H1 (cell line): ENCODE measurements around the gene NELL1. TPM values are rescaled to one million over a fixed set of nuclear protein-coding genes. Genes with fewer than 3 reads are reported as not detected.

Experiments
- CTCF ChIA-PET: fragments of 300-600 bp; sonication (Branson Sonifier 250); formaldehyde crosslinking; loops from one replicate; lab custom pipeline; 2021; ENCODE audit not compliant: partially characterized antibody; lab: Charles Lee
- POLR2A ChIA-PET: fragments of 300-600 bp; sonication (Branson Sonifier 250); formaldehyde crosslinking; loops from one replicate; lab custom pipeline; 2021; ENCODE audit warnings: inconsistent platforms; ENCODE audit not compliant: partially characterized antibody; lab: Charles Lee
- DNase-seq, 2 experiments: peaks; one replicate each; pipeline versions ENCODE4 v3.0.0 to v3.0.0-alpha.2; 2010 to 2022; ENCODE audit warnings: low spot score in 2 of 2, low read depth in 1 of 2, mixed read lengths in 1 of 2
- FAIRE-seq: peaks from 2 replicates; lab custom pipeline; 2011; peaks lifted over from hg19 to GRCh38; lab: Jason Lieb, UNC
- H2AFZ ChIP-seq: 2 replicates; pipeline ENCODE4 v1.8.1; 2012; ENCODE audit warnings: low read length, inconsistent platforms
- H2AK5ac ChIP-seq: 2 replicates; pipeline ENCODE4 v1.6.1; 2013; ENCODE audit warnings: low read depth, low read length
- H2BK120ac ChIP-seq: replicated peaks from 2 replicates; pipeline ENCODE3; 2013; ENCODE audit warnings: low read depth, low read length, inconsistent platforms
- H2BK12ac ChIP-seq: 2 replicates; pipeline ENCODE4 v1.6.1; 2013; ENCODE audit warnings: low read depth, low read length
- H2BK15ac ChIP-seq: 2 replicates; pipeline ENCODE4 v1.6.1; 2013; ENCODE audit warnings: low read length
- H2BK20ac ChIP-seq: 2 replicates; pipeline ENCODE4 v1.6.1; 2013; ENCODE audit warnings: low read length
- H2BK5ac ChIP-seq: 2 replicates; pipeline ENCODE4 v1.6.1; 2013; ENCODE audit warnings: low read depth, low read length
- H3K14ac ChIP-seq: 2 replicates; pipeline ENCODE4 v1.6.1; 2013; ENCODE audit warnings: inconsistent platforms; ENCODE audit not compliant: insufficient read length
- H3K18ac ChIP-seq: 2 replicates; pipeline ENCODE4 v1.6.1; 2013; ENCODE audit warnings: low read length; ENCODE audit errors: extremely low read depth
- H3K23ac ChIP-seq: 2 replicates; pipeline ENCODE4 v1.6.1; 2013; ENCODE audit warnings: inconsistent platforms; ENCODE audit not compliant: insufficient read length
- H3K23me2 ChIP-seq: 2 replicates; pipeline ENCODE4 v1.6.1; 2013; ENCODE audit warnings: low read depth, low read length
- H3K27ac ChIP-seq: 2 replicates; pipeline ENCODE4 v1.6.1; 2011; ENCODE audit warnings: low read depth, low read length, inconsistent platforms
- H3K27me3 ChIP-seq, 4 experiments: replicated peaks in 1 of 4; 1 replicate in 1 of 4; 2 replicates in 3 of 4; pipeline versions ENCODE4 v1.6.1 to v1.8.1; 2011 to 2013; ENCODE audit warnings: low read length in 3 of 4, mild to moderate bottlenecking in 3 of 4, inconsistent platforms in 2 of 4, mixed read lengths in 2 of 4, moderate library complexity in 1 of 4; ENCODE audit not compliant: control insufficient read depth in 3 of 4, insufficient read depth in 3 of 4; ENCODE audit errors: extremely low read depth in 1 of 4
- H3K36me3 ChIP-seq, 4 experiments: 2 replicates each; pipeline versions ENCODE4 v1.6.1 to v1.8.1; 2011 to 2013; ENCODE audit warnings: mild to moderate bottlenecking in 4 of 4, low read length in 3 of 4, moderate library complexity in 2 of 4, control low read depth in 1 of 4, inconsistent platforms in 1 of 4; ENCODE audit not compliant: insufficient read depth in 4 of 4, control insufficient read depth in 2 of 4
- H3K4ac ChIP-seq: replicated peaks from 2 replicates; pipeline ENCODE3; 2013; ENCODE audit warnings: low read length, low read depth, mixed read lengths, inconsistent platforms; ENCODE audit not compliant: insufficient read length
- H3K4me1 ChIP-seq, 4 experiments: replicated peaks in 1 of 4; 1 replicate in 1 of 4; 2 replicates in 3 of 4; pipeline versions ENCODE4 v1.6.1 to v1.8.1; 2011 to 2013; ENCODE audit warnings: low read length in 3 of 4, inconsistent platforms in 2 of 4, mixed read lengths in 1 of 4; ENCODE audit not compliant: insufficient read depth in 4 of 4, control insufficient read depth in 3 of 4
- H3K4me2 ChIP-seq, 2 experiments: 2 replicates each; pipeline versions ENCODE4 v1.6.1 to v1.8.1; 2011 to 2013; ENCODE audit warnings: low read depth in 2 of 2, low read length in 2 of 2, control low read depth in 1 of 2, inconsistent platforms in 1 of 2, mild to moderate bottlenecking in 1 of 2; ENCODE audit not compliant: insufficient read depth in 1 of 2
- H3K4me3 ChIP-seq, 4 experiments: fragments of 200-600, 300-600 bp in 1 of 4; sonication (generic), shearing (Covaris generic), sonication (Bioruptor Twin) in 1 of 4; 2 replicates each; pipeline versions ENCODE4 v1.5.1 to v1.8.1; 2011 to 2016; ENCODE audit warnings: low read length in 4 of 4, low read depth in 3 of 4, control low read depth in 2 of 4, inconsistent platforms in 2 of 4, mild to moderate bottlenecking in 2 of 4, mixed read lengths in 1 of 4, moderate library complexity in 1 of 4; ENCODE audit not compliant: insufficient read depth in 2 of 4; ENCODE audit errors: extremely low read depth in 1 of 4
- H3K56ac ChIP-seq: replicated peaks from 2 replicates; pipeline ENCODE3; 2013; ENCODE audit warnings: low read depth, mild to moderate bottlenecking, mixed read lengths, low read length, inconsistent platforms; ENCODE audit not compliant: insufficient read length
- H3K79me1 ChIP-seq: 2 replicates; pipeline ENCODE4 v1.6.1; 2013; ENCODE audit warnings: low read depth, low read length, control low read depth
- H3K79me2 ChIP-seq, 2 experiments: 2 replicates each; pipeline versions ENCODE4 v1.6.1 to v1.8.1; 2012 to 2013; ENCODE audit warnings: low read length in 2 of 2, mild to moderate bottlenecking in 2 of 2, inconsistent platforms in 1 of 2; ENCODE audit not compliant: insufficient read depth in 2 of 2, control insufficient read depth in 1 of 2
- H3K9ac ChIP-seq, 4 experiments: replicated peaks in 1 of 4; 1 replicate in 1 of 4; 2 replicates in 3 of 4; pipeline versions ENCODE4 v1.6.1 to v1.8.1; 2011 to 2013; ENCODE audit warnings: low read depth in 3 of 4, low read length in 3 of 4, control low read depth in 2 of 4, mild to moderate bottlenecking in 2 of 4, moderate library complexity in 2 of 4, inconsistent platforms in 1 of 4; ENCODE audit errors: extremely low read depth in 1 of 4
- H3K9me3 ChIP-seq, 2 experiments: 2 replicates each; pipeline versions ENCODE4 v1.6.1 to v1.8.1; 2012 to 2013; ENCODE audit warnings: mild to moderate bottlenecking in 2 of 2, moderate library complexity in 2 of 2, control low read depth in 1 of 2, inconsistent platforms in 1 of 2, low read depth in 1 of 2, low read length in 1 of 2, mixed read lengths in 1 of 2; ENCODE audit not compliant: insufficient read depth in 2 of 2
- H4K20me1 ChIP-seq, 2 experiments: replicated peaks in 1 of 2; 2 replicates each; pipeline versions ENCODE3 to v1.8.1; 2011 to 2013; ENCODE audit warnings: inconsistent platforms in 2 of 2, low read length in 2 of 2, mild to moderate bottlenecking in 1 of 2; ENCODE audit not compliant: insufficient read depth in 2 of 2, control insufficient read depth in 1 of 2
- H4K5ac ChIP-seq: 2 replicates; pipeline ENCODE4 v1.6.1; 2013; ENCODE audit warnings: low read length, low read depth, mixed read lengths, inconsistent platforms; ENCODE audit not compliant: insufficient read length
- H4K8ac ChIP-seq: 2 replicates; pipeline ENCODE4 v1.8.0; 2013; ENCODE audit warnings: mild to moderate bottlenecking, moderate library complexity, low read length, inconsistent platforms; ENCODE audit not compliant: insufficient read depth; ENCODE audit errors: extremely low read depth
- H4K91ac ChIP-seq: replicated peaks from 2 replicates; pipeline ENCODE3; 2013; ENCODE audit warnings: low read length, mixed read lengths, inconsistent platforms; ENCODE audit not compliant: insufficient read length
- EP300 ChIP-seq, 2 experiments: IDR thresholded peaks; 1 replicate in 1 of 2; 2 replicates in 1 of 2; pipeline ENCODE4 v1.6.1; 2011 to 2012; ENCODE audit warnings: low read depth in 2 of 2, low read length in 2 of 2, mild to moderate bottlenecking in 2 of 2, borderline replicate concordance in 1 of 2, inconsistent platforms in 1 of 2, moderate library complexity in 1 of 2
- KDM5A ChIP-seq: fragments of 200-600 bp; IDR thresholded peaks from 2 replicates; pipeline ENCODE4 v1.7.1; 2012; ENCODE audit warnings: mild to moderate bottlenecking, low read length, inconsistent platforms, mixed read lengths
- MAFK ChIP-seq: IDR thresholded peaks from 2 replicates; pipeline ENCODE4 v1.6.1; 2012; ENCODE audit warnings: low read depth, mild to moderate bottlenecking, improper control_type of control experiment, low read length
- NRF1 ChIP-seq: IDR thresholded peaks from 2 replicates; pipeline ENCODE4 v1.6.1; 2011; ENCODE audit warnings: mild to moderate bottlenecking, low read depth, low read length, improper control_type of control experiment
- POLR2A ChIP-seq, 2 experiments: IDR thresholded peaks; 1 replicate in 1 of 2; 2 replicates in 1 of 2; pipeline ENCODE4 v1.6.1; 2011; ENCODE audit warnings: low read depth in 2 of 2, low read length in 2 of 2, mild to moderate bottlenecking in 2 of 2; ENCODE audit errors: control extremely low read depth in 1 of 2
- RAD21 ChIP-seq, 2 experiments: IDR thresholded peaks in 1 of 2; conservative IDR thresholded peaks in 1 of 2; 2 replicates each; pipeline ENCODE4 v1.6.1; 2011; ENCODE audit warnings: low read depth in 2 of 2, low read length in 2 of 2, improper control_type of control experiment in 1 of 2, inconsistent platforms in 1 of 2, mild to moderate bottlenecking in 1 of 2, moderate library complexity in 1 of 2
- SAP30 ChIP-seq: fragments of 300-600 bp; sonication (generic); IDR thresholded peaks from 2 replicates; pipeline ENCODE4 v1.7.1; 2012; ENCODE audit warnings: low read length, moderate library complexity, mild to moderate bottlenecking, inconsistent platforms; ENCODE audit not compliant: insufficient read depth, insufficient replicate concordance
- SIX5 ChIP-seq: IDR thresholded peaks from 2 replicates; pipeline ENCODE4 v1.6.1; 2011; ENCODE audit warnings: mild to moderate bottlenecking, low read depth, low read length
- SP4 ChIP-seq: IDR thresholded peaks from 2 replicates; pipeline ENCODE4 v1.6.1; 2012; ENCODE audit warnings: low read length, inconsistent platforms
- WGBS, 2 experiments: shearing (Covaris generic) in 1 of 2; methylation state at CpG; one replicate each; pipeline versions ENCODE4 v1.1.6 to v1.1.7; 2013 to 2015; ENCODE audit warnings: low lambda C conversion rate in 2 of 2, mixed read lengths in 2 of 2, inconsistent platforms in 1 of 2, low coverage in 1 of 2, missing lambda C conversion rate in 1 of 2; ENCODE audit not compliant: insufficient replicate concordance in 2 of 2, insufficient coverage in 1 of 2, insufficient read length in 1 of 2; ENCODE audit errors: extremely low coverage in 1 of 2, missing lambda C conversion rate in 1 of 2; 5-methylcytosine and 5-hydroxymethylcytosine counted together
- polyA plus RNA-seq, 7 experiments: library from polyadenylated mRNA; depleted of rRNA in 3 of 7; stranded (reverse) in 5 of 7; unstranded in 2 of 7; fragments of >200 nt in 5 of 7; fragments of 200-250 nt in 2 of 7; gene quantifications; 1 replicate in 5 of 7; 2 replicates in 1 of 7; 4 replicates in 1 of 7; pipeline versions ENCODE4 v1.2.1 to v1.2.3, GENCODE V29; 2011 to 2013; ENCODE audit warnings: missing spikeins in 2 of 7, mixed read lengths in 2 of 7
- total RNA-seq: library from RNA; stranded (reverse); fragmentation: NEBNext Ultra II Directional; extraction: Animal tissue kit (Norgen Biotek cat#: 25700); gene quantifications from 2 replicates; pipeline ENCODE4 v1.2.1, GENCODE V29; 2021
- TF ChIP-seq, protein P1 (sequence below), 3 experiments: IDR thresholded peaks; 1 replicate in 2 of 3; 2 replicates in 1 of 3; pipeline versions ENCODE4 v1.5.1 to v1.6.1; 2011; ENCODE audit warnings: low read length in 3 of 3, mild to moderate bottlenecking in 3 of 3, inconsistent platforms in 2 of 3, low read depth in 1 of 3, moderate library complexity in 1 of 3; ENCODE audit not compliant: insufficient read depth in 1 of 3; ENCODE audit errors: control extremely low read depth in 1 of 3

NELL1 gene
- total and polyA plus RNA-seq, 2 of the 8 experiments (the other 6 are each of a cell fraction or from before 2014, with no cell fraction given): 0.21 TPM; not detected in 1

DNA sequence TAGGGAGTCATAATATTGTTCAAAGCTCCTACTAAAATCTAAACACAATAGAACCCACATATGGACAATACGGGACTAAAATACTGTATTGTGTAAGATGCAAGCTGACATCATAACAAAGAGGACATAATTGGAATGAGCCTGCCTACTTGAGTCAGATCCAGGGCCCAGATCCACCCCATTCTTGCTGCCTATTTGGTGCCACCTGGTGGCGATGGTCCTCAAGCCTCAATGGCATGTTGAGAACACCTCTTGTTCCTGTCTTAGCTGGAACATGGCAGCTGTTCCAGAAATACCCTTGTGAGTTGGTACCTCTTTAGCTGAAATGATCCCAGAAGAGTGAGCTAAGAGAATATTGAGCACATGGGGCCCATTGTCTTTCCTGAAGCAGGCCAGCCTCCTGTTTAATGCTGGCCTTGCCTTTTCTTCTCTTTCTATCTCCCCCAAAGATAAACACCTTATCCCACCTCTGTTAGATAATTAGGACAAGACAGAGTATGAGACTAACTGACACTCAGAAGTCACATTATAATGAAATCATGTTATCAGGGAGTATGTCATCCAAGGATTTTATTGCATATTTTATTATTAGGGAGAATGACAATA, 842.6 kb downstream of the NELL1 start:
- Histone ChIP-seq H3K4me3 (no peak overlapping the region), H3K27me3 (no peaks in the 10 kb centered on the region), H4K20me1 (no peaks in the 10 kb centered on the region), H3K79me1 (no peaks in the 10 kb centered on the region), H3K4me2 (no peak overlapping the region), H3K27ac (no peak overlapping the region), H3K4ac (no peak overlapping the region), H3K9me3 (no peaks in the 10 kb centered on the region), H3K14ac (no peak overlapping the region), H2AFZ (0 out of 2 replicates have a peak overlapping the region, but pooled peaks have one; percentile 72), H3K4me1 (no peaks in the 10 kb centered on the region), H2BK5ac (no peak overlapping the region), H2BK12ac (no peak overlapping the region), H2BK15ac (no peak overlapping the region), H3K79me2 (no peaks in the 10 kb centered on the region), H3K36me3 (no peaks in the 10 kb centered on the region), H2BK20ac (no peak overlapping the region), H3K9ac (no peak overlapping the region), H4K8ac (no peak overlapping the region), H3K18ac (no peak overlapping the region), H2BK120ac (no peak overlapping the region), H4K5ac (no peak overlapping the region), H4K91ac (no peak overlapping the region), H2AK5ac (no peak overlapping the region), H3K23me2 (no peaks in the 10 kb centered on the region), H3K56ac (no peak overlapping the region), H3K23ac (no peak overlapping the region)
- ChIA-PET POLR2A (no interaction called here), CTCF (interaction anchor here (0.6 to 5.8 kb wide), 58 partner anchors 9 to 870 kb away, joined by 3 to 63 read pairs (median 4); no protein-coding TSS in a partner anchor)
- FAIRE-seq (peak; percentile 98), DNase-seq (peak; percentile 71 to 90)
- 41% methylated on average over 2 of the region's 2 CpGs; no CpG with 5 or more reads in 1 of the 2 experiments for WGBS, 2 experiments
- TF ChIP-seq SAP30 (no peak), POLR2A (IDR thresholded peaks at IDR 0.05; ENCODE audit: control extremely low read depth in 1 of 2, low read depth in 2 of 2, low read length in 2 of 2) (no peak), NRF1 (no peak), EP300 (IDR thresholded peaks at IDR 0.05; ENCODE audit: borderline replicate concordance in 1 of 2, low read depth in 2 of 2, low read length in 2 of 2) (no peak), SP4 (no peak), SIX5 (no peak), KDM5A (no peak), RAD21 (IDR thresholded peaks at IDR 0.05 in 1 of 2, conservative IDR thresholded peaks at IDR 0.05 in 1 of 2; ENCODE audit: low read depth in 2 of 2, low read length in 2 of 2) (peak; percentile 91 to 92), MAFK (no peak)
- TF ChIP-seq, protein P1, sequence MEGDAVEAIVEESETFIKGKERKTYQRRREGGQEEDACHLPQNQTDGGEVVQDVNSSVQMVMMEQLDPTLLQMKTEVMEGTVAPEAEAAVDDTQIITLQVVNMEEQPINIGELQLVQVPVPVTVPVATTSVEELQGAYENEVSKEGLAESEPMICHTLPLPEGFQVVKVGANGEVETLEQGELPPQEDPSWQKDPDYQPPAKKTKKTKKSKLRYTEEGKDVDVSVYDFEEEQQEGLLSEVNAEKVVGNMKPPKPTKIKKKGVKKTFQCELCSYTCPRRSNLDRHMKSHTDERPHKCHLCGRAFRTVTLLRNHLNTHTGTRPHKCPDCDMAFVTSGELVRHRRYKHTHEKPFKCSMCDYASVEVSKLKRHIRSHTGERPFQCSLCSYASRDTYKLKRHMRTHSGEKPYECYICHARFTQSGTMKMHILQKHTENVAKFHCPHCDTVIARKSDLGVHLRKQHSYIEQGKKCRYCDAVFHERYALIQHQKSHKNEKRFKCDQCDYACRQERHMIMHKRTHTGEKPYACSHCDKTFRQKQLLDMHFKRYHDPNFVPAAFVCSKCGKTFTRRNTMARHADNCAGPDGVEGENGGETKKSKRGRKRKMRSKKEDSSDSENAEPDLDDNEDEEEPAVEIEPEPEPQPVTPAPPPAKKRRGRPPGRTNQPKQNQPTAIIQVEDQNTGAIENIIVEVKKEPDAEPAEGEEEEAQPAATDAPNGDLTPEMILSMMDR (IDR thresholded peaks at IDR 0.05; ENCODE audit: control extremely low read depth in 1 of 3, insufficient read depth in 1 of 3, low read depth in 1 of 3, low read length in 3 of 3): peak; percentile 78 to 92 (median 82)
